HG02870 (cell line): ENCODE measurements around the gene GALNT17.
"Not testable (repeated sequence)": the region's sequence is repeated elsewhere in the genome, so short reads cannot be mapped to it uniquely, and the experiment has no call there.

Experiments
- ATAC-seq: cut with Tn5 transposase; IDR thresholded peaks from one replicate; pipeline ENCODE4 v1.9.1; 2021; ENCODE audit warnings: mild to moderate bottlenecking, moderate library complexity; ENCODE audit not compliant: unreplicated experiment

Gene GALNT17

GRCh38 chr7:71541707-71542353, 409.9 kb downstream of the GALNT17 start:
- no peak for ATAC-seq

- ATAC-seq: no peak
Observed at GRCh38 chr7:71543396-71543795, 411.5 kb downstream of the GALNT17 start.

- ATAC-seq: no peak
Observed at GRCh38 chr7:71544816-71545215, 412.9 kb downstream of the GALNT17 start.

GRCh38 chr7:71547426-71547825, 415.5 kb downstream of the GALNT17 start:
- ATAC-seq: no peak

GRCh38 chr7:71548746-71549145, 416.8 kb downstream of the GALNT17 start:
- ATAC-seq: no peak

- no peak for ATAC-seq
Observed at GRCh38 chr7:71553306-71553705, 421.4 kb downstream of the GALNT17 start.

- no peak for ATAC-seq
Observed at GRCh38 chr7:71555758-71556157, 423.8 kb downstream of the GALNT17 start.

GRCh38 chr7:71558806-71559613, 427.1 kb downstream of the GALNT17 start:
- ATAC-seq: no peak

- no peak for ATAC-seq
Observed at GRCh38 chr7:71560354-71560995, 428.5 kb downstream of the GALNT17 start.

- no peak for ATAC-seq
Observed at GRCh38 chr7:71563276-71563675, 431.3 kb downstream of the GALNT17 start.

GRCh38 chr7:71566376-71566775, 434.4 kb downstream of the GALNT17 start:
- ATAC-seq: no peak

- ATAC-seq: no peak
Observed at GRCh38 chr7:71566991-71567390, 435.0 kb downstream of the GALNT17 start.

GRCh38 chr7:71574153-71574860, 442.4 kb downstream of the GALNT17 start:
- no peak for ATAC-seq

- ATAC-seq: no peak
Observed at GRCh38 chr7:71580027-71580426, 448.1 kb downstream of the GALNT17 start.

- no peak for ATAC-seq
Observed at GRCh38 chr7:71584256-71584655, 452.3 kb downstream of the GALNT17 start.

GRCh38 chr7:71591876-71592275, 459.9 kb downstream of the GALNT17 start:
- no peak for ATAC-seq

- not testable (repeated sequence) for ATAC-seq
Observed at GRCh38 chr7:71592388-71592787, 460.4 kb downstream of the GALNT17 start.

GRCh38 chr7:71594736-71595135, 462.8 kb downstream of the GALNT17 start:
- no peak for ATAC-seq

GRCh38 chr7:71595176-71595575, 463.2 kb downstream of the GALNT17 start:
- ATAC-seq: no peak

GRCh38 chr7:71598553-71598952, 466.6 kb downstream of the GALNT17 start:
- ATAC-seq: no peak

GRCh38 chr7:71601851-71602250, 469.9 kb downstream of the GALNT17 start:
- ATAC-seq: no peak
